HepG2 (cell line): ENCODE results near the gene GPN2. TPM values are rescaled to one million over a fixed set of nuclear protein-coding genes. Genes with fewer than 3 reads are reported as not detected.

Experiments used
- ATAC-seq: fragments of 200-7000 bp; cut with Tn5 transposase; 3 replicates; pipeline ENCODE4 v1.9.1; 2020; ENCODE audit warnings: mild to moderate bottlenecking, moderate library complexity
- BruUV-seq: library from RNA; stranded (reverse); fragments of 400-500 nt; replicated peaks from 2 replicates; lab custom pipeline; 2021; lab: Mats Ljungman, UMichigan
- CTCF ChIA-PET: fragments of 300-600 bp; formaldehyde crosslinking; extraction: SDS; loops from one replicate; lab custom pipeline; 2021; ENCODE audit warnings: low total read pairs, inconsistent platforms, low intra/inter-chr PET ratio; lab: Yijun Ruan, JAX
- POLR2A ChIA-PET: fragments of 350-600 bp; sonication (Branson Sonifier 250); formaldehyde crosslinking; loops from one replicate; lab custom pipeline; 2020; ENCODE audit warnings: antibody characterized with exemption, inconsistent platforms; lab: Yijun Ruan, JAX
- DNase-seq: peaks from one replicate; pipeline ENCODE4 v3.0.0-alpha.2; 2015; ENCODE audit warnings: low spot score
- FAIRE-seq: peaks from 3 replicates; lab custom pipeline; 2011; peaks lifted over from hg19 to GRCh38; lab: Jason Lieb, UNC
- H2AFZ ChIP-seq: one replicate; pipeline ENCODE4 v1.6.1; 2011; ENCODE audit warnings: low read length, inconsistent platforms
- H3K27ac ChIP-seq: fragments of 300-600 bp; 3 replicates; pipeline ENCODE4 v1.8.0; 2011; ENCODE audit warnings: mixed run types, mild to moderate bottlenecking, mixed read lengths, low read length, inconsistent platforms; ENCODE audit not compliant: insufficient read depth; ENCODE audit errors: extremely low read length
- H3K27me3 ChIP-seq, 2 experiments: fragments of 200-600 bp in 1 of 2; 2 replicates in 1 of 2; 3 replicates in 1 of 2; pipeline versions ENCODE4 v1.6.0 to v1.8.0; 2011; ENCODE audit warnings: low read length in 2 of 2, mild to moderate bottlenecking in 2 of 2, moderate library complexity in 2 of 2, inconsistent platforms in 1 of 2; ENCODE audit not compliant: insufficient read depth in 2 of 2, control insufficient read depth in 1 of 2
- H3K36me3 ChIP-seq, 2 experiments: fragments of 200-600 bp in 1 of 2; replicated peaks in 1 of 2; 2 replicates in 1 of 2; 3 replicates in 1 of 2; pipeline versions ENCODE4 v1.5.1 to v1.8.0; 2011; ENCODE audit warnings: low read length in 2 of 2, inconsistent platforms in 1 of 2; ENCODE audit not compliant: insufficient read depth in 2 of 2, control insufficient read depth in 1 of 2
- H3K4me1 ChIP-seq: 2 replicates; pipeline ENCODE4 v1.5.1; 2012; ENCODE audit warnings: low read length, inconsistent platforms; ENCODE audit not compliant: insufficient read depth
- H3K4me2 ChIP-seq: 2 replicates; pipeline ENCODE4 v1.6.0; 2011; ENCODE audit warnings: low read depth, low read length, inconsistent platforms
- H3K4me3 ChIP-seq, 3 experiments: fragments of 200-600 bp in 1 of 3; sonication (generic), shearing (Covaris generic) in 1 of 3; replicated peaks in 1 of 3; 2 replicates each; pipeline ENCODE4 v1.5.1; 2011 to 2016; ENCODE audit warnings: low read length in 3 of 3, inconsistent platforms in 2 of 3, low read depth in 2 of 3, mild to moderate bottlenecking in 2 of 3, control low read depth in 1 of 3, mixed read lengths in 1 of 3; ENCODE audit not compliant: insufficient read depth in 1 of 3
- H3K79me2 ChIP-seq: one replicate; pipeline ENCODE4 v1.6.1; 2011; ENCODE audit warnings: low read length, inconsistent platforms; ENCODE audit not compliant: insufficient read depth
- H3K9ac ChIP-seq: 2 replicates; pipeline ENCODE4 v1.6.0; 2011; ENCODE audit warnings: mild to moderate bottlenecking, low read depth, low read length, inconsistent platforms; ENCODE audit not compliant: insufficient read depth
- H3K9me3 ChIP-seq: 2 replicates; pipeline ENCODE4 v1.5.1; 2012; ENCODE audit warnings: mild to moderate bottlenecking, low read length
- H4K20me1 ChIP-seq: 2 replicates; pipeline ENCODE4 v1.6.0; 2011; ENCODE audit warnings: inconsistent platforms, mild to moderate bottlenecking, low read length, moderate library complexity; ENCODE audit not compliant: insufficient read depth
- CREBL2 ChIP-seq: sonication (generic); formaldehyde crosslinking; IDR thresholded peaks from 2 replicates; pipeline ENCODE4 v1.8.1; 2023; ENCODE audit warnings: missing genetic modification reagents, mild to moderate bottlenecking, borderline replicate concordance
- EP300 ChIP-seq, 3 experiments: sonication (generic) in 1 of 3; formaldehyde crosslinking in 1 of 3; IDR thresholded peaks; 2 replicates each; pipeline versions ENCODE4 v1.5.1 to v1.6.1; 2011 to 2020; ENCODE audit warnings: low read depth in 2 of 3, low read length in 2 of 3, borderline replicate concordance in 1 of 3, improper control_type of control experiment in 1 of 3, mild to moderate bottlenecking in 1 of 3, missing genetic modification reagents in 1 of 3, moderate library complexity in 1 of 3
- FIP1L1 ChIP-seq: fragments of 200-400 bp; formaldehyde crosslinking; IDR thresholded peaks from 2 replicates; pipeline ENCODE4 v1.6.1; 2018; ENCODE audit warnings: low read depth, mild to moderate bottlenecking, low read length, moderate library complexity, borderline replicate concordance; ENCODE audit not compliant: insufficient read depth
- FOXO4 ChIP-seq: sonication (generic); formaldehyde crosslinking; conservative IDR thresholded peaks from 2 replicates; pipeline ENCODE4 v1.8.1; 2023; ENCODE audit warnings: missing genetic modification reagents
- HNF4G ChIP-seq, 2 experiments: sonication (generic) in 1 of 2; formaldehyde crosslinking in 1 of 2; IDR thresholded peaks; 2 replicates each; pipeline versions ENCODE4 v1.4.0 to v1.6.1; 2011 to 2020; ENCODE audit warnings: borderline replicate concordance in 2 of 2, low read depth in 2 of 2, mild to moderate bottlenecking in 2 of 2, low read length in 1 of 2, missing genetic modification reagents in 1 of 2, moderate library complexity in 1 of 2
- HNRNPK ChIP-seq: fragments of 200-400 bp; formaldehyde crosslinking; IDR thresholded peaks from 2 replicates; pipeline ENCODE4 v1.6.1; 2018; ENCODE audit warnings: low read length, low read depth, moderate library complexity, mild to moderate bottlenecking; ENCODE audit not compliant: poor library complexity, severe bottlenecking
- JDP2 ChIP-seq: sonication (generic); formaldehyde crosslinking; IDR thresholded peaks from 2 replicates; pipeline ENCODE4 v1.8.1; 2022; ENCODE audit warnings: missing genetic modification reagents, borderline replicate concordance
- REPIN1 ChIP-seq: sonication (generic); formaldehyde crosslinking; IDR thresholded peaks from 2 replicates; pipeline ENCODE4 v1.8.0; 2022; ENCODE audit warnings: missing genetic modification reagents, low read depth, mild to moderate bottlenecking, borderline replicate concordance
- SAP130 ChIP-seq: IDR thresholded peaks from 2 replicates; pipeline ENCODE4 v1.6.1; 2016; ENCODE audit warnings: low read depth
- THAP11 ChIP-seq: IDR thresholded peaks from 2 replicates; pipeline ENCODE4 v1.6.1; 2016; ENCODE audit warnings: missing biosample characterization, missing genetic modification reagents
- WIZ ChIP-seq: sonication (generic); formaldehyde crosslinking; IDR thresholded peaks from 2 replicates; pipeline ENCODE4 v1.5.1; 2020; ENCODE audit warnings: mild to moderate bottlenecking, missing genetic modification reagents
- ZBTB44 ChIP-seq: sonication (generic); formaldehyde crosslinking; IDR thresholded peaks from 2 replicates; pipeline ENCODE4 v1.4.0; 2020; ENCODE audit warnings: missing genetic modification reagents
- ZNF282 ChIP-seq: fragments of 450-650 bp; IDR thresholded peaks from 2 replicates; pipeline ENCODE4 v1.6.1; 2018; ENCODE audit not compliant: partially characterized antibody
- ZNF292 ChIP-seq: sonication (generic); formaldehyde crosslinking; IDR thresholded peaks from 2 replicates; pipeline ENCODE4 v1.8.1; 2022; ENCODE audit warnings: mild to moderate bottlenecking, low read depth, missing genetic modification reagents, borderline replicate concordance
- ZNF431 ChIP-seq: sonication (generic); formaldehyde crosslinking; IDR thresholded peaks from 2 replicates; pipeline ENCODE4 v1.9.0; 2022; ENCODE audit warnings: missing genetic modification reagents, low read depth, mild to moderate bottlenecking, borderline replicate concordance
- ZNF629 ChIP-seq: sonication (generic); formaldehyde crosslinking; conservative IDR thresholded peaks from 2 replicates; pipeline ENCODE4 v1.5.0; 2020; ENCODE audit warnings: missing genetic modification reagents
- WGBS: methylation state at CpG from one replicate; pipeline ENCODE4 v1.1.6; 2017; ENCODE audit warnings: low lambda C conversion rate; 5-methylcytosine and 5-hydroxymethylcytosine counted together
- in situ Hi-C: cut with HindIII; loops from 2 replicates; pipeline ENCODE4 v1.10.0; 2017; ENCODE audit warnings: low pct_unique_long_range_greater_than_20kb; ENCODE audit not compliant: extremely low pct_ligation_motif_present
- intact Hi-C: fragments of 100-400 bp; cut with micrococcal nuclease; formaldehyde crosslinking; loops from one replicate; pipeline ENCODE4 v1.10.0; 2022; ENCODE audit not compliant: unreplicated experiment
- polyA plus RNA-seq, 8 experiments: library from polyadenylated mRNA; depleted of rRNA in 3 of 8; stranded (reverse) in 7 of 8; unstranded in 1 of 8; fragments of >200 nt; fragmentation: Illumina TruSeq in 4 of 8; extraction: Trizol in 4 of 8; gene quantifications; 2 replicates each; pipeline versions ENCODE4 v1.2.1 to v1.2.3, GENCODE V29; 2011 to 2016; ENCODE audit warnings: low read depth in 4 of 8, missing spikeins in 1 of 8, mixed read lengths in 1 of 8; ENCODE audit not compliant: insufficient read depth in 1 of 8
- total RNA-seq, 5 experiments: library from RNA; depleted of rRNA; stranded (reverse); fragments of >200 nt; fragmentation: Illumina TruSeq; extraction: Trizol; gene quantifications; 2 replicates each; pipeline ENCODE4 v1.2.3, GENCODE V29; 2016; ENCODE audit warnings: low read depth in 1 of 5

The GPN2 gene
- total and polyA plus RNA-seq, 2 of the 13 experiments (the other 11 are each of a cell fraction or from before 2014, with no cell fraction given), result 19.3 to 38.9 TPM

GRCh38 chr1:26858891-26859640 lies 31.0 kb downstream of the GPN2 start:
- CTCF ChIA-PET, result no interaction called here
- FAIRE-seq (no peak), DNase-seq (no peak)
- Histone ChIP-seq H3K4me2 (no peak overlapping the region), H3K36me3 (peaks cover under 1 to 6% of the 10 kb centered on the region in 2 experiments; a peak in 3 of 5 replicates), H3K27me3 (no peaks in the 10 kb centered on the region), H3K4me3 (no peak overlapping the region), H3K27ac (no peak overlapping the region)
- POLR2A ChIA-PET, result interaction anchor here (0.6 to 1.5 kb wide), 2 partner anchors 10 to 79 kb away, joined by 3 to 4 read pairs; no protein-coding TSS in a partner anchor
- intact Hi-C loops, result no loop called here
- TF ChIP-seq WIZ (CRISPR knock-in tag) (no peak), ZNF282 (no peak), CREBL2 (CRISPR knock-in tag) (no peak), SAP130 (CRISPR knock-in tag) (no peak), FIP1L1 (no peak), FOXO4 (no peak), HNF4G (IDR thresholded peaks at IDR 0.05; ENCODE audit: borderline replicate concordance, low read depth, low read length) (no peak), HNF4G (CRISPR knock-in tag; IDR thresholded peaks at IDR 0.05; ENCODE audit: borderline replicate concordance, low read depth) (no peak), THAP11 (CRISPR knock-in tag) (no peak), JDP2 (no peak), REPIN1 (CRISPR knock-in tag) (no peak), EP300 (IDR thresholded peaks at IDR 0.05; ENCODE audit: low read depth in 2 of 2, low read length in 2 of 2) (no peak), EP300 (CRISPR knock-in tag; IDR thresholded peaks at IDR 0.05; ENCODE audit: borderline replicate concordance) (no peak), ZNF292 (CRISPR knock-in tag) (no peak), ZBTB44 (no peak), ZNF629 (CRISPR knock-in tag) (no peak), ZNF431 (CRISPR knock-in tag) (no peak), HNRNPK (no peak)
- TF ChIP-seq, all 625 proteins: peak for 0
- no peaks in the 10 kb centered on the region for H4K20me1 ChIP-seq
- H3K9ac ChIP-seq, result no peak overlapping the region
- BruUV-seq, result no TSS peak
- WGBS, result 73% methylated on average over 3 of the region's 7 CpGs
- H2AFZ ChIP-seq, result no peak overlapping the region
- in situ Hi-C loops, result no loop called here
- peaks cover 30% of the 10 kb centered on the region for H3K4me1 ChIP-seq
- ATAC-seq, result no peak
- no peaks in the 10 kb centered on the region for H3K79me2 ChIP-seq
- H3K9me3 ChIP-seq, result no peaks in the 10 kb centered on the region
